Loucy (cell line): ENCODE data around the gene NBAS.

Experiments used
- H2AFZ ChIP-seq: fragments of 200-600 bp; sonication (generic); 2 replicates; pipeline ENCODE4 v1.6.0; 2016; ENCODE audit warnings: antibody characterized with exemption, mild to moderate bottlenecking, low read length, moderate library complexity
- H3F3A ChIP-seq: fragments of 200-600 bp; 2 replicates; pipeline ENCODE4 v1.6.0; 2016; ENCODE audit warnings: antibody characterized with exemption, low read depth, mild to moderate bottlenecking
- H3K27me3 ChIP-seq: fragments of 200-600 bp; sonication (generic); 2 replicates; pipeline ENCODE4 v1.6.1; 2014; ENCODE audit warnings: low read length, mild to moderate bottlenecking; ENCODE audit not compliant: insufficient read depth, poor library complexity, severe bottlenecking
- H3K36me3 ChIP-seq: fragments of 200-600 bp; sonication (generic); 2 replicates; pipeline ENCODE4 v1.6.1; 2016; ENCODE audit warnings: low read length; ENCODE audit not compliant: insufficient read depth
- H3K4me1 ChIP-seq: fragments of 200-600 bp; sonication (generic); 2 replicates; pipeline ENCODE4 v1.5.1; 2014; ENCODE audit warnings: low read length, mild to moderate bottlenecking; ENCODE audit not compliant: insufficient read depth, poor library complexity, severe bottlenecking
- H3K4me2 ChIP-seq: fragments of 200-600 bp; sonication (generic); 2 replicates; pipeline ENCODE4 v1.6.0; 2014; ENCODE audit warnings: antibody characterized with exemption, low read length, low read depth, mild to moderate bottlenecking; ENCODE audit not compliant: poor library complexity, severe bottlenecking
- H3K4me3 ChIP-seq: fragments of 200-600 bp; sonication (generic); 2 replicates; pipeline ENCODE4 v1.5.1; 2014; ENCODE audit warnings: low read length, mild to moderate bottlenecking, mixed read lengths; ENCODE audit not compliant: poor library complexity, severe bottlenecking
- H3K79me2 ChIP-seq: fragments of 200-600 bp; sonication (generic); 2 replicates; pipeline ENCODE4 v1.6.1; 2014; ENCODE audit warnings: low read length; ENCODE audit not compliant: insufficient read depth
- H3K9ac ChIP-seq: fragments of 200-600 bp; sonication (generic); 2 replicates; pipeline ENCODE4 v1.6.0; 2014; ENCODE audit warnings: mild to moderate bottlenecking, low read depth, low read length, moderate library complexity; ENCODE audit not compliant: poor library complexity, severe bottlenecking
- H3K9me2 ChIP-seq: fragments of 200-600 bp; sonication (generic); replicated peaks from 2 replicates; pipeline ENCODE4 v1.6.1; 2016; ENCODE audit warnings: low read depth, low read length, mixed read lengths
- H3K9me3 ChIP-seq: fragments of 200-600 bp; sonication (generic); 2 replicates; pipeline ENCODE4 v1.6.1; 2014; ENCODE audit warnings: mild to moderate bottlenecking, antibody characterized with exemption, low read length, low read depth; ENCODE audit not compliant: insufficient read depth
- H4K20me1 ChIP-seq: fragments of 200-600 bp; sonication (generic); 2 replicates; pipeline ENCODE4 v1.6.0; 2014; ENCODE audit warnings: antibody characterized with exemption, low read length, mild to moderate bottlenecking; ENCODE audit not compliant: insufficient read depth, poor library complexity, severe bottlenecking
- EZH2phosphoT487 ChIP-seq: fragments of 200-600 bp; IDR thresholded peaks from 2 replicates; pipeline ENCODE4 v1.6.1; 2018; ENCODE audit warnings: antibody characterized with exemption, mild to moderate bottlenecking, moderate library complexity, borderline replicate concordance
- TF ChIP-seq, protein P1 (sequence below): fragments of 200-600 bp; sonication (generic); conservative IDR thresholded peaks from 2 replicates; pipeline ENCODE4 v1.5.1; 2014; ENCODE audit warnings: mild to moderate bottlenecking, antibody characterized with exemption, low read length

Gene NBAS

DNA sequence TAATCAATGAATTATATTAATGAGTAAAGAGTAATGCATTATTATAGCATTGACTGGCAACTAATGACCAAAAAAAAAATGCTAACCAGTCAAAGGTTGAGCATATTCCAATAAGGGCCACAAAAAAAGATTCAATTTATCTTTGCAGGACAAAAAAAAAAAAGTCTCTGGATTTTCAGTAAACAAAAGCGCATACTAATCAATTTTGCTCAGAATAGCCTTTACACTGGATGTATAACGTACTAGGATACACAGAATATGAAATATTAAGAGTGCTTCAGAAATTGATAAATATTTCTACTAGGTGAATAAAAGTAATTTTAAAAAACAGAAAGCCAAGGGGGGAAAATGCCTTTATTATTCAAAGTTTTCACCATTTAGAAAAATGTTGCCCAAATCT, 74.4 kb downstream of the NBAS start:
- Histone ChIP-seq H3K4me1 (no peaks in the 10 kb centered on the region), H3K9me2 (no peaks in the 10 kb centered on the region), H3K4me2 (no peak overlapping the region), H3K36me3 (peaks cover 70% of the 10 kb centered on the region), H3K27me3 (no peaks in the 10 kb centered on the region), H3K9ac (no peak overlapping the region), H3K79me2 (no peaks in the 10 kb centered on the region), H3F3A (no peaks in the 10 kb centered on the region), H2AFZ (no peak overlapping the region), H3K9me3 (no peaks in the 10 kb centered on the region), H4K20me1 (peaks cover 6% of the 10 kb centered on the region), H3K4me3 (no peak overlapping the region)
- TF ChIP-seq EZH2phosphoT487: no peak
- TF ChIP-seq, protein P1, sequence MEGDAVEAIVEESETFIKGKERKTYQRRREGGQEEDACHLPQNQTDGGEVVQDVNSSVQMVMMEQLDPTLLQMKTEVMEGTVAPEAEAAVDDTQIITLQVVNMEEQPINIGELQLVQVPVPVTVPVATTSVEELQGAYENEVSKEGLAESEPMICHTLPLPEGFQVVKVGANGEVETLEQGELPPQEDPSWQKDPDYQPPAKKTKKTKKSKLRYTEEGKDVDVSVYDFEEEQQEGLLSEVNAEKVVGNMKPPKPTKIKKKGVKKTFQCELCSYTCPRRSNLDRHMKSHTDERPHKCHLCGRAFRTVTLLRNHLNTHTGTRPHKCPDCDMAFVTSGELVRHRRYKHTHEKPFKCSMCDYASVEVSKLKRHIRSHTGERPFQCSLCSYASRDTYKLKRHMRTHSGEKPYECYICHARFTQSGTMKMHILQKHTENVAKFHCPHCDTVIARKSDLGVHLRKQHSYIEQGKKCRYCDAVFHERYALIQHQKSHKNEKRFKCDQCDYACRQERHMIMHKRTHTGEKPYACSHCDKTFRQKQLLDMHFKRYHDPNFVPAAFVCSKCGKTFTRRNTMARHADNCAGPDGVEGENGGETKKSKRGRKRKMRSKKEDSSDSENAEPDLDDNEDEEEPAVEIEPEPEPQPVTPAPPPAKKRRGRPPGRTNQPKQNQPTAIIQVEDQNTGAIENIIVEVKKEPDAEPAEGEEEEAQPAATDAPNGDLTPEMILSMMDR: no peak

DNA sequence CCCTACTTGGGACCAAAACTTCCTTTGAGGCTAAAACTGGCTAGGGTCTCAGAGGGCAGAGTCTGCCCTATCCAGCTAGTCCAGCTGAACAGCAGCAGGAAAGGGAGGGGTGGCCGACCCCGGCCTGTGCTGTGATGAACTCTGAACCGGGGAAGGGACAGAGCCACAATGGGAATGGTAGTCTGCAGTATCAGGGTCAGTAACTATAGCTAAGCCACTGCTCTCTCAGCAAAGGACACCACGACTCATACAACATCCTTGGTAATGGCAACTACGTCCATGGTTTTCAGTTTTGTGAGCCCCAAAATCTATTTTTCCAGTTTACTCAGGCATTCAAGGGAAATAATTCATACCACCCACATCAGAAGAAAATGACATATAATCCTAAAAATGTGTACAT, 75.2 kb downstream of the NBAS start:
- Histone ChIP-seq H3K27me3 (no peaks in the 10 kb centered on the region), H3F3A (no peaks in the 10 kb centered on the region), H3K4me3 (no peak overlapping the region), H3K36me3 (peaks cover 75% of the 10 kb centered on the region), H3K79me2 (no peaks in the 10 kb centered on the region), H4K20me1 (peaks cover 6% of the 10 kb centered on the region), H3K9me2 (no peaks in the 10 kb centered on the region), H3K4me2 (no peak overlapping the region), H2AFZ (no peak overlapping the region), H3K9ac (no peak overlapping the region), H3K9me3 (no peaks in the 10 kb centered on the region), H3K4me1 (no peaks in the 10 kb centered on the region)
- TF ChIP-seq, protein P1: no peak
- TF ChIP-seq EZH2phosphoT487: no peak

DNA sequence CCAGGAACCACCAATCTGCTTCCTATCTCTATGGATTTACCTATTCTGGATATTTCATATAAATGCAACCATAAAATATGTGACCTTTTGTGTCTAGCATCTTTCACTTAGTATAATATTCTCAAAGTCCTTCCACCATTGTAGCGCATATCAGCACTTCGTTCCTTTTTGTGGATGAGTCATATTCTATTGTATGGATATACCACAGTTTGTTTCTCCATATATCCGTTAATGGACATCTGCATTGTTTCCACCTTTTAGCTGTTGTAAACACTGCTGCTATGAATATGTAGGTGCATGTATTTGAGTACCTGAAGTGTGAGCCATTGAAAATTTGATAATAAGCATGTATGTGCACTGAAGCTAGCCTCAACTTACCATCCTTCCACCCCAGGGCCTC, 80.1 kb downstream of the NBAS start:
- Histone ChIP-seq H3K36me3 (peaks cover 70% of the 10 kb centered on the region), H3K79me2 (no peaks in the 10 kb centered on the region), H3K9me2 (no peaks in the 10 kb centered on the region), H3K4me2 (no peak overlapping the region), H4K20me1 (no peaks in the 10 kb centered on the region), H3K9ac (no peak overlapping the region), H3K9me3 (no peaks in the 10 kb centered on the region), H3F3A (no peaks in the 10 kb centered on the region), H3K4me3 (no peak overlapping the region), H2AFZ (no peak overlapping the region), H3K4me1 (no peaks in the 10 kb centered on the region), H3K27me3 (no peaks in the 10 kb centered on the region)
- TF ChIP-seq EZH2phosphoT487: no peak
- TF ChIP-seq, protein P1: no peak
